ENCODE results near the gene PLPPR1. TPM values are rescaled to one million over a fixed set of nuclear protein-coding genes. Genes with fewer than 3 reads are reported as not detected.

The PLPPR1 gene
- polyA plus RNA-seq, 1 donor, result 0.87 TPM

DNA sequence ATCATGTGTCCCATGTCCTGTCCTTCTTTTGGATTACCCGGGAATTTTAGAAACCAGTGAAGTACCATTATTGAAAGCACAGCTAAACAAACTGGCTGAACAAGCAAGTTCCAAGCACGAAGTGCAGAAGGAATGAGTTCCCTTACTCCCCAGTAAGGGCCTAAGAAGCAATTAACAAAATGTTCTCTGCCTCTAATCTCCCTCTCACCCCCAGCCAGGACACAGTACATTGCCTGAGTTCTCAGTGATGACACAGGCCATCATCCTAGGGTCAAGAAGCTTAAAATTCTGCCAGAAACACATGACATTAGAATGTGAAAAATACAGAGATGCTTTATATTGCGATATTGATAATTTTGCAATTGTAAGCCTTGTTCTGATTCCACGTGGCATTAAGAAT is 118.0 kb downstream of the PLPPR1 start:
- DNase-seq, result no peak
- Histone ChIP-seq H3K4me3 (ENCODE audit: low read length) (no peak overlapping the region), H3K9me3 (ENCODE audit: control insufficient read depth, low read depth, low read length) (no peaks in the 10 kb centered on the region), H3K36me3 (ENCODE audit: control insufficient read depth, insufficient read depth, low read length) (no peaks in the 10 kb centered on the region), H3K27ac (ENCODE audit: low read length) (no peak overlapping the region), H3K4me1 (ENCODE audit: control insufficient read depth, insufficient read depth, low read length) (no peaks in the 10 kb centered on the region), H3K27me3 (ENCODE audit: control insufficient read depth, insufficient read depth, low read length) (no peaks in the 10 kb centered on the region)
- WGBS (ENCODE audit: insufficient coverage, low lambda C conversion rate), result 77% methylated on average over 3 of the region's 4 CpGs

DNA sequence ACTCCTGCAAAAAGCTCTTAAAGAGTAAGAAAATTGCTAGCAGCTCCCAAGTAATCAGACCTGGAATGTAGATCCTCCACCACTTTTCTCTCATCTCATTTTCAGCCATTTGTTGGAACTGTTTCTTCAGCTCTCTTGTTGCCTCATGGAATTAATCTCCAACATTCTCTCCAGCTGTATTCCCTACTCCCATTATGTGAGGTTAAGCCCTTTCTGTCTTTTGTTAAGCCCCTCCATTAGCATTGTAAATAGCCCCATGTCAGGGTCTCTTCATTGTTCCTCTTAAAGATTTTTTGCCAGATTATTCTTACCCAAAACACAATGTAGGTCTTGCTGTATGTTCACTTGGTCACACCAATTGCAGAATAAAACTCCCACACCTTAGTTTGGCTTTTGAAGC is 119.8 kb downstream of the PLPPR1 start:
- no peak for DNase-seq
- no peak overlapping the region for H3K27ac ChIP-seq (ENCODE audit: low read length)
- H3K36me3 ChIP-seq (ENCODE audit: control insufficient read depth, insufficient read depth, low read length), result no peaks in the 10 kb centered on the region
- no peak overlapping the region for H3K4me3 ChIP-seq (ENCODE audit: low read length)
- no peaks in the 10 kb centered on the region for H3K4me1 ChIP-seq (ENCODE audit: control insufficient read depth, insufficient read depth, low read length)
- H3K27me3 ChIP-seq (ENCODE audit: control insufficient read depth, insufficient read depth, low read length), result no peaks in the 10 kb centered on the region
- no peaks in the 10 kb centered on the region for H3K9me3 ChIP-seq (ENCODE audit: control insufficient read depth, low read depth, low read length)

DNA sequence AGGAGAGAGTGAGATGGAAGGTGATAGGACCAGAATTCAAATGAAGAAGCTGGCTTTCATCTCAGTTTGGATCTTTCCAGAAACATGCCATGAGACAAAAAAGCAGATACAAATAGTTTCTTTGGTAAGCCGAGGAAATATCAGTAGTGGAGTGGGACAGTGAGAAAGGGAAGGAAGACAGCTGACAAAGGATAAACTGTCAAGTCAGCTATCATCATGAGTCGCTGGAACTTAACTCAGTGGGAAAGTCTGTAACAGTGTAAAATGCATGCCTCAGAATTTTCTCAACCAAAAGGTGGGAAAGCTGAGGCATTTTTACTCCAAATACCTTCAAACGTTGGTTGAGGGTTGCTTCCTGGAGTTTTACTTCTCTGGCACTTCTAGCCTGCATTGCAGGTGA is 129.8 kb downstream of the PLPPR1 start:
- DNase-seq, result no peak
- no peaks in the 10 kb centered on the region for H3K36me3 ChIP-seq (ENCODE audit: control insufficient read depth, insufficient read depth, low read length)
- H3K4me1 ChIP-seq (ENCODE audit: control insufficient read depth, insufficient read depth, low read length), result no peaks in the 10 kb centered on the region
- H3K27ac ChIP-seq (ENCODE audit: low read length), result no peak overlapping the region
- H3K27me3 ChIP-seq (ENCODE audit: control insufficient read depth, insufficient read depth, low read length), result no peaks in the 10 kb centered on the region
- WGBS (ENCODE audit: insufficient coverage, low lambda C conversion rate), result no CpG with 5 or more reads among the region's 3 CpGs
- H3K9me3 ChIP-seq (ENCODE audit: control insufficient read depth, low read depth, low read length), result no peaks in the 10 kb centered on the region
- H3K4me3 ChIP-seq (ENCODE audit: low read length), result no peak overlapping the region

DNA sequence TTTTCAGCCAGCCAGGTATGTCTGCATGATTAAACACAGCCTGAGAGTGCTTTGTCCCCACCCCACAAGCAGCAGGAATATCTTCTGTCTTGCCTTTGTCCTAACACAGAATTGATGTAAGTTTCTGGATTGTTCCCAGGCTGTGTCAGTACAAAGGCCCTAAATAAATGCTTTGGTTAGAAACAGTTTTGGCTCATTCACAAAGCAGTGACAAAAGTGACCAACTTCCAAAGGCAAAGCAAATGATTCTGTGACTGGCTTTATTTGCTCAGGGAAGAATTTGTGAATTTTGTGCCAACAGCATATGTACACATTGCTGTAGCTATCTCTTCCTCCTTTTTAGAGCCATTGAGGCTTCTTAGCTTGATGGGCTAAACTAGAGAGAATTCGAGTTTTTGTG is 133.7 kb downstream of the PLPPR1 start:
- DNase-seq, result no peak
- Histone ChIP-seq H3K9me3 (ENCODE audit: control insufficient read depth, low read depth, low read length) (no peaks in the 10 kb centered on the region), H3K27me3 (ENCODE audit: control insufficient read depth, insufficient read depth, low read length) (no peaks in the 10 kb centered on the region), H3K36me3 (ENCODE audit: control insufficient read depth, insufficient read depth, low read length) (no peaks in the 10 kb centered on the region), H3K27ac (ENCODE audit: low read length) (no peak overlapping the region), H3K4me3 (ENCODE audit: low read length) (no peak overlapping the region), H3K4me1 (ENCODE audit: control insufficient read depth, insufficient read depth, low read length) (no peaks in the 10 kb centered on the region)
- WGBS (ENCODE audit: insufficient coverage, low lambda C conversion rate), result no CpG with 5 or more reads among the region's 1 CpG

DNA sequence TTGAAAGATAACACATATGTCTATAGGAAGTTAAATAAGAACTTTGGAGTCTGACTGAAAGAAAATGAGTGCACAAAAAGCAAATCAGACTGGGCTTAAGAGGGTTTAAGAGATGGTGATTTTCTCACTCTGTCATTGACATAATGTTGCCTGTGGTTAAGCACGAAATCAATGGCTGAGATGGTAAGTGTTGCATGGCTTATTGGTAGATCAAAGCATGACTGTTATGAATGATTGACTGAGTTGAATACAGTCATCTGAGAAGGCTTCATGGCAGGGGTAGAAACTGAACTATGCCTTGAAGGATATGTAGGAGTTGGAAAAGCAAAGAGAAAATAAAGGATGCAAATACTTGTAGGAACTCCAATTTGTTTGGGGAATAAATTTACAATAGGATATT is 136.6 kb downstream of the PLPPR1 start:
- Histone ChIP-seq H3K27me3 (ENCODE audit: control insufficient read depth, insufficient read depth, low read length) (no peaks in the 10 kb centered on the region), H3K9me3 (ENCODE audit: control insufficient read depth, low read depth, low read length) (no peaks in the 10 kb centered on the region), H3K4me3 (ENCODE audit: low read length) (no peak overlapping the region), H3K4me1 (ENCODE audit: control insufficient read depth, insufficient read depth, low read length) (no peaks in the 10 kb centered on the region), H3K36me3 (ENCODE audit: control insufficient read depth, insufficient read depth, low read length) (no peaks in the 10 kb centered on the region), H3K27ac (ENCODE audit: low read length) (no peak overlapping the region)
- no CpG with 5 or more reads among the region's 1 CpG for WGBS (ENCODE audit: insufficient coverage, low lambda C conversion rate)
- DNase-seq, result no peak

DNA sequence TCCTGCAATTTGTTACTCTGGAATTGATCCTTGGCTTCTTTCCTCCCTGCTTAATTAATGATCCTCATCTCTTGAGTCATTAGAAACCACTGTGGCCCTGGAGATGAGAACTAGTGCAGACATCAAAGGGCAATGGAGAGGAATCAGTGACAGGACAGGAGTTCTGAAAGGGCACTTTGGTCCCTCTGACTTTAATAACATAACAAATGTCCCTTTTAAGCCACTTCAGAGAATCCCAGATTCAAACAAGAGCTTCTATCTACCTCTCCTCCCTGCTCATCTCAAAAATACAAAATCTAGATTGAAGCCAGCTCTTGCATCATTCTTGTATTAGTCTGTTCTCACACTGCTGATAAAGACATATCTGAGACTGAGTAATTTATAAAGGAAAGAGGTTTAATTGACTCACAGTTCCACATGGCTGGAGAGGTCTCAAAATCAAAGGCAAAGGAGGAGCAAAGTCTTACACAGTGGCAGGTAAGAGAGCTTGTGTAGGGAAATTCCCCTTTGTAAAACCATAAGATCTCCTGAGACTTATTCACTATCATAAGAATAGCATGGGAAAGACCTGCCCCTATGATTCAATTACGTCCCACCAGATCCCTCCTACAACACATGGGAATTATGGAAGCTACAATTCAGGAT is 139.1 kb downstream of the PLPPR1 start:
- Histone ChIP-seq H3K4me1 (ENCODE audit: control insufficient read depth, insufficient read depth, low read length) (no peaks in the 10 kb centered on the region), H3K4me3 (ENCODE audit: low read length) (no peak overlapping the region), H3K9me3 (ENCODE audit: control insufficient read depth, low read depth, low read length) (no peaks in the 10 kb centered on the region), H3K27ac (ENCODE audit: low read length) (no peak overlapping the region), H3K36me3 (ENCODE audit: control insufficient read depth, insufficient read depth, low read length) (no peaks in the 10 kb centered on the region), H3K27me3 (ENCODE audit: control insufficient read depth, insufficient read depth, low read length) (no peaks in the 10 kb centered on the region)
- no peak for DNase-seq
- no CpG with 5 or more reads among the region's 1 CpG for WGBS (ENCODE audit: insufficient coverage, low lambda C conversion rate)

DNA sequence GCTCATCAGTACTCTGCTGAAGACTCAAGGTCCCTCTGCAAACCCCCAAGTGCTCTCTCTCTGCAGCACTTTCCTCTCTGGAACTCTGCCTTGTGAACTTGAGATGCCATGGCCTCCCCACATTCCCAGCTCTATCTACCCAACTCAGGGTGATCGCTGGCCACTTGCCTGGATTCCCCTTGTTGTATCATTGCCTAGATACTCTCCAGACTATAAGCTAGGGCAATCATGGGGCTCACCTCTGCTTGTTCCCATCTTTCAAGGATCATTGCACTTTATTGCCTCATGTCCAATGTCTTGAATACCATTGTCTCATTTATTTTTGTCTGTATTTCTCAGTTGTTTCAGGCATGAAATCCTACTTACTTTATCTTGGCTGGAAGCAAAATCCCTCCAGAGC is 144.1 kb downstream of the PLPPR1 start:
- Histone ChIP-seq H3K4me3 (ENCODE audit: low read length) (no peak overlapping the region), H3K4me1 (ENCODE audit: control insufficient read depth, insufficient read depth, low read length) (no peaks in the 10 kb centered on the region), H3K9me3 (ENCODE audit: control insufficient read depth, low read depth, low read length) (no peaks in the 10 kb centered on the region), H3K27me3 (ENCODE audit: control insufficient read depth, insufficient read depth, low read length) (no peaks in the 10 kb centered on the region), H3K36me3 (ENCODE audit: control insufficient read depth, insufficient read depth, low read length) (no peaks in the 10 kb centered on the region), H3K27ac (ENCODE audit: low read length) (no peak overlapping the region)
- no peak for DNase-seq
- no CpG with 5 or more reads among the region's 1 CpG for WGBS (ENCODE audit: insufficient coverage, low lambda C conversion rate)

DNA sequence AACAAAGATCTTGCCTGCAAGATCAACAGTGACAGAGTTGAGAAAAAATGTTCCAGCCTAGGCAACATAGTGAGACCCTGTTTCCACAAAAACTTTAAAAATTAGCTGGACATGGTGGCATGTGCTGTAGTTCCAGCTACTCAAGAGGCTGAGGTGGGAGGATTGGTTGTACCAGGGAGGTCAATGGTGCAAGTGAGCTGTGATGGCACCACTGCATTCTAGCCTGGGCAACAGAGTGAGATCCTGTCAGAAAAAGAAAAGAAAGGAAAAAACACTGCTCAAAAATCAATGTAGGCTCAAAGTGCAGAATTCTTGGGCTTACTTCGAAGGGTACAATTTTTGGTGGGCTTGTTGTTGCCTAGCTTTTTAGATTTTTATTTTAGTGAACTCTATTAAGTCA is 145.4 kb downstream of the PLPPR1 start:
- Histone ChIP-seq H3K4me1 (ENCODE audit: control insufficient read depth, insufficient read depth, low read length) (no peaks in the 10 kb centered on the region), H3K36me3 (ENCODE audit: control insufficient read depth, insufficient read depth, low read length) (no peaks in the 10 kb centered on the region), H3K9me3 (ENCODE audit: control insufficient read depth, low read depth, low read length) (no peaks in the 10 kb centered on the region), H3K27ac (ENCODE audit: low read length) (no peak overlapping the region), H3K27me3 (ENCODE audit: control insufficient read depth, insufficient read depth, low read length) (no peaks in the 10 kb centered on the region), H3K4me3 (ENCODE audit: low read length) (no peak overlapping the region)
- WGBS (ENCODE audit: insufficient coverage, low lambda C conversion rate), result 100% methylated on average over 1 of the region's 1 CpG
- DNase-seq, result no peak

DNA sequence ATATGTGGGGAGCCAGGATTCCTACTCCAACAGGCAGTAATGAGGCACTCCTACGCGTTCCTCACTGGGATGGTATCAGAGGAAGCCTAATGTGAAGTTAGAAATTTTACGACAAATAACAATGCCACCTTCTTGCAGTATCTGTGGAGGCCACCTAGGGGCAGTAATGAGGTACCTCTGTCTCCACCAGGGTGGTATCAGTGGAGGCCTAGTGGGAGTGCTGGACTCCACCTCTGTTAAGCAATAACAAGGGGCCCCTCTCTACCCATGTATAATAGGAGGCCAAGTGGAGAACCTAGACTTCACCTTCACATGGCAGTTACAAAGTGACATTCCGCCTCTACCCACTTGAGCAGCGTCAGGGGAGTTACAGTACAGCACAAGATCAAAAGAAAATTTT is 147.9 kb downstream of the PLPPR1 start:
- Histone ChIP-seq H3K36me3 (ENCODE audit: control insufficient read depth, insufficient read depth, low read length) (no peaks in the 10 kb centered on the region), H3K4me1 (ENCODE audit: control insufficient read depth, insufficient read depth, low read length) (no peaks in the 10 kb centered on the region), H3K9me3 (ENCODE audit: control insufficient read depth, low read depth, low read length) (no peaks in the 10 kb centered on the region), H3K27ac (ENCODE audit: low read length) (no peak overlapping the region), H3K4me3 (ENCODE audit: low read length) (no peak overlapping the region), H3K27me3 (ENCODE audit: control insufficient read depth, insufficient read depth, low read length) (no peaks in the 10 kb centered on the region)
- no CpG with 5 or more reads among the region's 5 CpGs for WGBS (ENCODE audit: insufficient coverage, low lambda C conversion rate)
- DNase-seq, result no peak

DNA sequence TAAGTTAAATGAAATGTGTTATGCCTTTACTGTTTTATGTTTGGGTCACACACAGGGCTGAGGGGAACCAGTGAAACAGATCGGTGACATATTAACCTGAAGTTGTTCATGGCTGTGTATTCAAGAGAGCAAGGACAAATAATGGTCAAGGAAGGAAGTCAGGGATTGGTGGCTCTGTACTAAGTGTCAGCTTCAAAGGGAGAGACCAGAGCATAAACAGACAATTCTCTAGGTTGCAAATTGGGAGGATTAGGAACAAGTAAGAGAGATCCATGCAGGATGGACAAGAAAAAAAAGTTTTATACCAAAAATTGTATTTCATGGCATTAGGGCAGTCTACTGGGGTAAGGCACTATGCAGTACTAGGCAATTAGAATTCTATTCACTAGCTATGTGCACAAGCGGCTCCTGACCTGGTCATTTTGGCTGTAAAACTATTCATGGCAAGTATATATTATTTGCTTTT is 156.3 kb downstream of the PLPPR1 start:
- H3K9me3 ChIP-seq (ENCODE audit: control insufficient read depth, low read depth, low read length), result no peaks in the 10 kb centered on the region
- no peak for DNase-seq
- no peaks in the 10 kb centered on the region for H3K36me3 ChIP-seq (ENCODE audit: control insufficient read depth, insufficient read depth, low read length)
- no peaks in the 10 kb centered on the region for H3K4me1 ChIP-seq (ENCODE audit: control insufficient read depth, insufficient read depth, low read length)
- no peaks in the 10 kb centered on the region for H3K27me3 ChIP-seq (ENCODE audit: control insufficient read depth, insufficient read depth, low read length)
- H3K4me3 ChIP-seq (ENCODE audit: low read length), result no peak overlapping the region
- 22% methylated on average over 1 of the region's 2 CpGs for WGBS (ENCODE audit: insufficient coverage, low lambda C conversion rate)
- no peak overlapping the region for H3K27ac ChIP-seq (ENCODE audit: low read length)

DNA sequence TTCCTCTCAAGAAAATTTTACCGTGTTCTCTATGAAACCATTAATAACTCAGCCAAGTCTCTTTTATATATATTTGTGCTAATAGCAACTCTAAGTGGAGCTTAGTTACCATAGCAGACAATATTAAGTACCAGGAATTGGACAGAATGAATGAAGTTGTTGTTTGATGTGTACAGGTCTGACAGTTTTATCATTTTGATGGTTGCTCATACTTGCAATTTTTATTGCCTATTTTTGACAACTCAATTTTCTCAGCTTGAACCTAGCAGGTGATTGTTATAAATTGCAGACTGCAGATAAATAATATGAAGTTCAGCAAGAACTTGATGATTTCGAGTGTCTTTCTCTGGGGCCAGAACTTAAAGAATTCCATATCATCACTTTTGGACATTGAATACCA is 163.2 kb downstream of the PLPPR1 start:
- no peaks in the 10 kb centered on the region for H3K4me1 ChIP-seq (ENCODE audit: control insufficient read depth, insufficient read depth, low read length)
- H3K4me3 ChIP-seq (ENCODE audit: low read length), result no peak overlapping the region
- no peak overlapping the region for H3K27ac ChIP-seq (ENCODE audit: low read length)
- no peaks in the 10 kb centered on the region for H3K36me3 ChIP-seq (ENCODE audit: control insufficient read depth, insufficient read depth, low read length)
- no peak for DNase-seq
- no CpG with 5 or more reads among the region's 2 CpGs for WGBS (ENCODE audit: insufficient coverage, low lambda C conversion rate)
- no peaks in the 10 kb centered on the region for H3K27me3 ChIP-seq (ENCODE audit: control insufficient read depth, insufficient read depth, low read length)
- no peaks in the 10 kb centered on the region for H3K9me3 ChIP-seq (ENCODE audit: control insufficient read depth, low read depth, low read length)
